ENCODE measurements around the gene PRELP.

- TF ChIP-seq CTCF (IDR thresholded peaks at IDR 0.05), result no peak
- no peak for TF ChIP-seq ZFX (IDR thresholded peaks at IDR 0.05; ENCODE audit: borderline replicate concordance)
These were observed 12.9 kb downstream of the PRELP start for GRCh38 chr1:203488539-203488938.
